Astrocyte (in vitro differentiated cells and primary cell): ENCODE data around the gene B4GALT3.

Source experiments
- CTCF ChIP-seq: IDR thresholded peaks from 2 replicates; pipeline ENCODE4 v1.5.1; 2011; ENCODE audit warnings: low read depth, mild to moderate bottlenecking, inconsistent platforms, low read length, moderate library complexity; ENCODE audit not compliant: insufficient read depth
- EZH2 ChIP-seq: IDR thresholded peaks from 2 replicates; pipeline ENCODE4 v1.6.1; 2012; ENCODE audit warnings: mild to moderate bottlenecking, low read length, inconsistent platforms; ENCODE audit not compliant: insufficient read depth

GRCh38 chr1:161220002-161220401, 42.7 kb upstream of the B4GALT3 start:
- TF ChIP-seq EZH2, result no peak
- TF ChIP-seq CTCF, result no peak
